Esophagus squamous epithelium (tissue), 5 donors: ENCODE data around the gene PEAK1. TPM values are rescaled to one million over a fixed set of nuclear protein-coding genes. Genes with fewer than 3 reads are reported as not detected.

Experiments used
- DNase-seq: peaks from one replicate; lab custom pipeline; 2025; lab: John Stamatoyannopoulos, UW
- H3K27ac ChIP-seq, 4 donors: fragments of 200-600 bp; sonication (generic); one replicate each; pipeline ENCODE4 v1.5.1; 2016 to 2019; ENCODE audit warnings: mild to moderate bottlenecking in 1 of 4
- H3K27me3 ChIP-seq, 4 donors: fragments of 200-600 bp; sonication (generic); 1 replicate in 3 of 4; 2 replicates in 1 of 4; pipeline versions ENCODE4 v1.5.1 to v1.6.0; 2017 to 2021; ENCODE audit warnings: antibody characterized with exemption in 1 of 4
- H3K36me3 ChIP-seq, 3 donors: fragments of 200-600 bp; sonication (generic); one replicate each; pipeline ENCODE4 v1.5.1; 2016 to 2019
- H3K4me1 ChIP-seq, 3 donors: fragments of 200-600 bp; sonication (generic); one replicate each; pipeline ENCODE4 v1.5.1; 2017 to 2019
- H3K4me3 ChIP-seq, 4 donors: fragments of 200-600 bp; sonication (generic); 1 replicate in 3 of 4; 2 replicates in 1 of 4; pipeline ENCODE4 v1.5.1; 2016 to 2019; ENCODE audit warnings: mild to moderate bottlenecking in 2 of 4, moderate library complexity in 1 of 4
- H3K9me3 ChIP-seq, 3 donors: fragments of 200-600 bp; sonication (generic); one replicate each; pipeline ENCODE4 v1.5.1; 2016 to 2019
- POLR2A ChIP-seq, 4 donors: fragments of 450-650 bp; IDR thresholded peaks; one replicate each; pipeline ENCODE4 v1.6.1; 2017; ENCODE audit warnings: antibody characterized with exemption in 4 of 4, mild to moderate bottlenecking in 4 of 4, moderate library complexity in 3 of 4
- WGBS, 2 donors: methylation state at CpG; one replicate each; pipeline ENCODE4 v1.1.5; 2018; 5-methylcytosine and 5-hydroxymethylcytosine counted together
- intact Hi-C: fragments of 100-400 bp; cut with DNase I; formaldehyde crosslinking; loops from one replicate; pipeline ENCODE4 v1.15.0; 2022
- total RNA-seq, 4 donors: library from RNA; depleted of rRNA; stranded (reverse); fragments of >200 nt; gene quantifications; one replicate each; pipeline ENCODE4 v1.1.0, GENCODE V29; 2016
- TF ChIP-seq, protein P1 (sequence below), 6 experiments: fragments of 450-650 bp in 4 of 6; fragments of 200-600 bp in 2 of 6; sonication (generic) in 2 of 6; IDR thresholded peaks; one replicate each; pipeline ENCODE4 v1.5.1; 2016 to 2019; ENCODE audit warnings: antibody characterized with exemption in 6 of 6, mild to moderate bottlenecking in 4 of 6, moderate library complexity in 4 of 6
- donor health status: DM: yes; HTN: yes; CAD: no.

The PEAK1 gene
- total RNA-seq, 4 donors from 2014 or later = 8.6 to 47.3 (median 14.0) TPM

DNA sequence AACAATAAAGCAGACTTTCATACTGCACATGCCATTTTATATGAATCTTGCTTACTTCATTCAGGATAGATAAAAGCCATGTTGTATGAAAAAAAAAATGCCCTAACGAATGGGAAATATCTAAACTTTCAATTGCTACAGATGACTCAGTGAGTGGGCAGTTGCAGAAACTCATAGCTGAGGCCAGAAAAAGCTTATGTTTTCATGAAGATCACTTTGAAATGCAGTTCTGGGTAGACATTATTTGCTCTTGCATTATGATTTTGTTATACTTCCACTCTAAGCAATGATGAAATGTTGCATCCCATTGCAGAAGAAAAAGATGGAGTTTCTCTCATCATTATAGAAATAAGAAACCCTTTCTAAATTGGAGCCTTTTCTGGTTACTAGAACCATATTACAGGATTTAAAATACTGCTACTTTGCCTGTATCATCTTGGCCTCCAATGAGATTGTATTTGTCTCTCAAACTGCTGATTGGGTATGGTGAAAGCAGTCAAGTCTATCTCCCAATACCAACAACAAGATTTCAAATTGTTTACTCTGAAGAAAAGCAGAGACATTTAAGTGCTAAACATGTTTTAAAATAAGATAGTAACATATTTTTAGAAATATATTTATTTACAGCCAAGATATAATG, 17.0 kb downstream of the PEAK1 start:
- TF ChIP-seq, protein P1, sequence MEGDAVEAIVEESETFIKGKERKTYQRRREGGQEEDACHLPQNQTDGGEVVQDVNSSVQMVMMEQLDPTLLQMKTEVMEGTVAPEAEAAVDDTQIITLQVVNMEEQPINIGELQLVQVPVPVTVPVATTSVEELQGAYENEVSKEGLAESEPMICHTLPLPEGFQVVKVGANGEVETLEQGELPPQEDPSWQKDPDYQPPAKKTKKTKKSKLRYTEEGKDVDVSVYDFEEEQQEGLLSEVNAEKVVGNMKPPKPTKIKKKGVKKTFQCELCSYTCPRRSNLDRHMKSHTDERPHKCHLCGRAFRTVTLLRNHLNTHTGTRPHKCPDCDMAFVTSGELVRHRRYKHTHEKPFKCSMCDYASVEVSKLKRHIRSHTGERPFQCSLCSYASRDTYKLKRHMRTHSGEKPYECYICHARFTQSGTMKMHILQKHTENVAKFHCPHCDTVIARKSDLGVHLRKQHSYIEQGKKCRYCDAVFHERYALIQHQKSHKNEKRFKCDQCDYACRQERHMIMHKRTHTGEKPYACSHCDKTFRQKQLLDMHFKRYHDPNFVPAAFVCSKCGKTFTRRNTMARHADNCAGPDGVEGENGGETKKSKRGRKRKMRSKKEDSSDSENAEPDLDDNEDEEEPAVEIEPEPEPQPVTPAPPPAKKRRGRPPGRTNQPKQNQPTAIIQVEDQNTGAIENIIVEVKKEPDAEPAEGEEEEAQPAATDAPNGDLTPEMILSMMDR (IDR thresholded peaks at IDR 0.05) = no peak
- TF ChIP-seq POLR2A (IDR thresholded peaks at IDR 0.05) = no peak
- Histone ChIP-seq H3K4me1 (peaks cover 0 to 5% (median 3%) of the 10 kb centered on the region in 3 donors), H3K27me3 (no peaks in the 10 kb centered on the region), H3K27ac (no peak overlapping the region), H3K9me3 (peaks cover 0 to 26% (median 16%) of the 10 kb centered on the region in 3 donors), H3K4me3 (no peak overlapping the region), H3K36me3 (no peaks in the 10 kb centered on the region)
- intact Hi-C loops = no loop called here
- WGBS, 2 donors = 4 to 36% methylated on average over 1 of the region's 1 CpG
- no peak for DNase-seq

DNA sequence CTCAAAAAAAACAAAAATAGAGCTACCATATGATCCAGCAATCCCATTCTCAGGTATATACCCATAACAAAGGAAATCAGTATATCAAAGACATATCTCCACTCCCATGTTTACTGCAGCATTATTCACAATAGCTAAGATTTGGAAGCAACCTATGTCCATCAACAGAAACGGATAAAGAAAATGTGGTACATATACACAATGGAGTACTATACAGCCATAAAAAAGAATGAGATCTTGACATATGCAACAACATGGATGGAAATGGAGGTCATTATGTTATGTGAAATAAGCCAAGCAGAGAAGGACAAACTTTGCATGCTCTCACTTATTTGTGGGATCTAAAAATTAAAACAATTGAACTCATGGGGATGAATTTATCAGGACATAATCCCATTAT, 19.6 kb downstream of the PEAK1 start:
- DNase-seq = no peak
- H3K27ac ChIP-seq = no peak overlapping the region
- 100% methylated on average over 1 of the region's 1 CpG for WGBS, 2 donors
- H3K4me3 ChIP-seq = no peak overlapping the region
- H3K27me3 ChIP-seq = no peaks in the 10 kb centered on the region
- peaks cover 0 to 5% (median 3%) of the 10 kb centered on the region in 3 donors for H3K4me1 ChIP-seq
- intact Hi-C loops = no loop called here
- H3K9me3 ChIP-seq = peaks cover 0 to 36% (median 25%) of the 10 kb centered on the region in 3 donors
- H3K36me3 ChIP-seq = no peaks in the 10 kb centered on the region
- TF ChIP-seq POLR2A (IDR thresholded peaks at IDR 0.05) = no peak
- TF ChIP-seq, protein P1 (IDR thresholded peaks at IDR 0.05) = no peak

DNA sequence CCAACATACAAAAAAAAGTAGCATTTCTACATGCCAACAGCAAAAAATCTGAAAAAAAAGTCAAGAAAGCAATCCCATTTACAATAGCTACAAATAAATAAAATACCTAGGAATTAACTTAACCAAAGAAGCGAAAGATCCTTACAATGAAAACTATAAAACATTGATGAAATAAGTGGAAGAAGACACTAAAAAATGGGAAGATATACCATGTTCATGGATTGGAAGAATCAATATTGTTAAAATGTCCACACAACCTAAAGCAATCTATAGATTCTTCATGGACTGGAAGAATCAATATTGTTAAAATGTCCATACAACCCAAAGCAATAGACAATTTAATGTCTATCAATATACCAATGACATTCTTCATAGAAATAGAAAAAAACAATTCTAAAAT, 21.0 kb downstream of the PEAK1 start:
- WGBS, 2 donors = 93% methylated on average over 1 of the region's 1 CpG
- H3K27me3 ChIP-seq = no peaks in the 10 kb centered on the region
- no peak for DNase-seq
- H3K4me3 ChIP-seq = no peak overlapping the region
- no peak overlapping the region for H3K27ac ChIP-seq
- no peak for TF ChIP-seq POLR2A (IDR thresholded peaks at IDR 0.05)
- TF ChIP-seq, protein P1 (IDR thresholded peaks at IDR 0.05) = no peak
- intact Hi-C loops = no loop called here
- H3K9me3 ChIP-seq = peaks cover 0 to 39% (median 25%) of the 10 kb centered on the region in 3 donors
- peaks cover 0 to 5% (median 3%) of the 10 kb centered on the region in 3 donors for H3K4me1 ChIP-seq
- no peaks in the 10 kb centered on the region for H3K36me3 ChIP-seq

DNA sequence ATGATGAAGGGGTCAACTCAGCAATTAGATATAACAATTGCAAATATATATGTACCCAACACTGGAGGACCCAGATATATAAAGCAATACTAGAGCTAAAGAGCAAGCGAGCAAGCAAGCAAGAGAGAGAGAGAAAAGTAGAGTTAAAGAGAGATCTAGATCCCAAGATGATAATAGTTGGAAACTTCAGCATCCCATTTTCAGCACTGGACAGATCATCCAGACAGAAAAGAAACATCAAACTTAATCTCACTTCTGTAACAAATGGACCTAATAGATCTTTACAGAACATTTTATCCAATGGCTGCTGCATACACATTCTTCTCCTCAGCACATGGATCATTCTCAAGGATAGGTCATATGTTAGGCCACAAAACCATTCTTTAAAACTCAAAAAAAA, 23.2 kb downstream of the PEAK1 start:
- TF ChIP-seq, protein P1 (IDR thresholded peaks at IDR 0.05) = no peak
- TF ChIP-seq POLR2A (IDR thresholded peaks at IDR 0.05) = no peak
- Histone ChIP-seq H3K27ac (no peak overlapping the region), H3K4me3 (no peak overlapping the region), H3K9me3 (peaks cover 0 to 39% (median 25%) of the 10 kb centered on the region in 3 donors), H3K27me3 (no peaks in the 10 kb centered on the region), H3K36me3 (no peaks in the 10 kb centered on the region), H3K4me1 (no peaks in the 10 kb centered on the region)
- no peak for DNase-seq
- 89 to 100% methylated on average over 1 of the region's 1 CpG for WGBS, 2 donors
- intact Hi-C loops = no loop called here

DNA sequence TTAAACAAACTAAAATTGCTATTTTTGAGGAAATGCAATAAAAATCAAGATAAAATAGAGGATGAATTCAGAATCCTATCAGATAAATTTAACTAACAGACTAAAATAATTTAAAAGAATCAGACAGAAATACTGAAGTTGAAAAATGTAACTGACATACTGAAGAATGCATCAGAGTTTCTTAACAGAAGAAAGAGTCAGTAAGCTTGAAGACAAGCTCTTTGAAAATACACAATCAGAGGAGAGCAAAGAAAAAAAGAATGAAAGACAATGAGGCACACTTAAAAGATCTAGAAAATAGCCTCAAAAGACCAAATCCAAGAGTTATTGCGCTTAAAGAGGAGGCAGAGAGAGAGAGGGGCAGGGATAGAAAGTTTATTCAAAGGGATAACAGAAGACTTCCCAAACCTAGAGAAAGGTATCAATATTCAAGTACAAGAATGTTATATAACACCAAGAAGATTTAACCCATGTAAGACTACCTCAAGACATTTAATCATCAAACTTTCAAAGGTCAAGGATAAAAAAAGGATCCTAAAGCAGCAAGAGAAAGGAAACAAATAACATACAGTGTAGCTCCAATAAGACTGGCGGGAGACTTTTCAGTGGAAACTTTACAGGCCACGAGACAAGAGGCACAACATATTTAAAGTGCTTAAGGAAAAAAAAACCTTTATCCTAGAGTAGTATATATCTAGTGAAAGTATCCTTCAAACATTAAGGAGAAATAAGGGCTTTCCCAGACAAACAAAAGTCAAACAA, 24.7 kb downstream of the PEAK1 start:
- no peak overlapping the region for H3K27ac ChIP-seq
- H3K9me3 ChIP-seq = peaks cover 0 to 36% (median 24%) of the 10 kb centered on the region in 3 donors
- 91 to 93% methylated on average over 3 of the region's 3 CpGs for WGBS, 2 donors
- TF ChIP-seq POLR2A (IDR thresholded peaks at IDR 0.05) = no peak
- TF ChIP-seq, protein P1 (IDR thresholded peaks at IDR 0.05) = no peak
- H3K36me3 ChIP-seq = no peaks in the 10 kb centered on the region
- no peak overlapping the region for H3K4me3 ChIP-seq
- no peaks in the 10 kb centered on the region for H3K27me3 ChIP-seq
- peaks cover 0 to 5% (median 0%) of the 10 kb centered on the region in 3 donors for H3K4me1 ChIP-seq
- DNase-seq = no peak
- intact Hi-C loops = no loop called here
